ENCODE results near the gene CAMK2A. TPM values are rescaled to one million over a fixed set of nuclear protein-coding genes. Genes with fewer than 3 reads are reported as not detected.
A peak's percentile ranks its signal among the peaks of the same experiment; 100 is the strongest.

CAMK2A gene
- total RNA-seq, 1 donor from 2014 or later: 16.7 TPM

DNA sequence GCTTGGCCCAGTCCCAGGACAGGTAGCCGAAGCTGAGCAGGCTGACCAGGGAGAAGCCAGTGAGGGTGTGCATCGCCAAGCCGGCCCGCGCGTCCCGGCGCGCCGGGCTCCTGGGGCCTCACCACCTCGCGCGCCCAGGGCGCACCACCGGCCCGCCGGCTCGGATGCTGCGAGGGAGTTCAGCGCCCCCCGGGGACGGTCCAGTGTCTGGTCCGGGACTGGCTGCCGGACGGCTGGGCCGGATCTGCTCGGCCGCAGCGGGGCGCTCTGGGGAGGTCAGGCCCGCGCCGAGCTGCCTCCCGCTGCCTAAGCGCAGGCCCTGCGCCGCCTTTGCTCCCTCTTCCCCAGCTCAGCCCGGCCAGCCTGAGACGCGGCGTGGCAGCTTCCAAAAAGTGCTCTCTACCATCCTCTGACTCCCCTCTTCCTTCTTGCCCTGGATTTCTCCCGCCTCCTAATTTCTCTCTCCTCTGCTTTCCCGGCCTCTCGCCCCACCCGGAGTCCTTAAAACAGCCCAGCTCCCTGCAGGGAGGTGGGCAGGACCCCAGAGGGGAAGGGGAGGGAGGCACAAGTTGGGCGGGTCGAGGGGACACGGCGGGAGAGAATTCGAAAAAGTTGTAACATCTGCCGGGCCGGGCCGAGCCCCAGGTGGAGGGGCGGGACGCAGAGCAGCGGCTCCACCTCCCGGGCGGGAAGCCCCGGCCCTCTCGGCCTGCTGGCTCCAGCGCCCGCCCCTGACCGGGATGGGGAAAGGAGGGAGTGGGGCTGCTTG is 12.9 kb upstream of the CAMK2A start, which contains the start of gene ARSI:
Gene ARSI, minus strand, starts transcription at position 605 of the 769 bp plus-strand sequence. Its CDS starts 532 bp downstream, at position 73.
- DNase-seq (ENCODE audit: low spot score in 2 of 2) (no peak), FAIRE-seq (no peak)

DNA sequence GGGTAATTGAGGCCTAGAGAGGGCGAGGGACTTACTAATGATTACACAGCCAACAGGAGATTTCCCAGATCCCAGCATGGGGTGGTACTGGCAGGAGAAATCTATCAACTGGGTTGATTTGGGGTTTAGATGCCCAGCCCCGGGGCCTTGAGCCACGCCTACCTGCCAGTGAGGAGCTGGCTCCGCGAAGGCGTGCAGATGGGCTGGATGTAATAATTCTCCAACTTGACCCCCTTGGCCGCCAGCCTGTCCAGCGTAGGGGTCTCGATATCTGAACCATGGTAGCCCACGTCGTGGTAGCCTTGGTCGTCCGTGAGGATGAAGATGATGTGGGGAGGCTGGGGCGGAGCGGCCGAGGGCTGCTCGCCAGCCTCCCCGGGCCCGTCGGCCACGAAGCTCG is 12.3 kb upstream of the CAMK2A start:
- no peak for FAIRE-seq
- DNase-seq (ENCODE audit: low spot score in 2 of 2): no peak

DNA sequence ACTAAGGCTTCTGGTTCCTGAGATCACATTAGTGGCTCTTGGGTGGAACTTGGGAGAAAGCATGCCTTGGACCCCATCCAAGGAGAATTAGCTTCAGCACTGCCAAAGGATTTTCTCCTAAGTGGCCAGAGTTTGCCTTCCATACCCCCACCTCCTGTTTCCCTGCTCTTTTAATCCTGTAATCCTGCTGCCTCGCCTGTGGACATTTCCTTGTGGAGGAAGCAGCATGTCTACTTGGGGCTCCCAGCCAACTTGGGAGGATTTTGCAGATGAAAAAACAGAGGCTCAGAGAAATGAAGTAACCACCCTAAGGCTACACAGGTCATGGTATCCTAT is 11.6 kb upstream of the CAMK2A start:
- FAIRE-seq: no peak
- peak in 1 of 2 donors; percentile 46 for DNase-seq (ENCODE audit: low spot score in 2 of 2)

DNA sequence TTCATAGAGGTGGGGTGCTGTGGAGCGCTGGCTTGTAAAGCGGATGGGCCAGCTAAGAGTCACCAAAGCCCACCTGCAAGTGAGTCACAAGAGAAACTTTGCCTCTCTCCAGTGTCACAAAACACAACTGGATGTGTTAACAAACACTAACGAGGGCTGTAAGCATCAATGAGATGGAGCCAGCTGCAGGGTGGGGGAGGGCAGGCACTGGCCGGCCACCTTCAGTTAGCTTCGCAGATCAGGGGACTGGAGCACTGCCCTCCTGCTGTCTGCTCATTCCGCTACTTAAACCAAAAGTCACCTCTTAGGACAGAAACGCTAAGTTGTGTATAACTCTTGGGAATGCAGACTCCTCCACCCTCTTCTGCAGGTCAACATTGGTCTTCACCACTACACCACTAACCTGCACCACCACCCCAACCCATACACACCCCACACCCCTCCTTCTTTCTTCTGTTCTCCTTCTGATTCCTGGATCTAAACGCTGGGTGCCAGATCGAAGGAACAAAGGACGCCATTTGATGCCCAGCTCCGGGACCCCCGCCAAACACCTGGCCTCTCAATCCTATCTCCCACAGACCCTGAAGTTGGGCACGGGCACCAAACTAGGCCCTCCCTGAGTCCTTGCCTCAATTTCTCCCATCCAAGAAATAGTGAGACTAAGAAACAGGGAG is 11.1 kb upstream of the CAMK2A start:
- DNase-seq (ENCODE audit: low spot score in 2 of 2): no peak
- no peak for FAIRE-seq

DNA sequence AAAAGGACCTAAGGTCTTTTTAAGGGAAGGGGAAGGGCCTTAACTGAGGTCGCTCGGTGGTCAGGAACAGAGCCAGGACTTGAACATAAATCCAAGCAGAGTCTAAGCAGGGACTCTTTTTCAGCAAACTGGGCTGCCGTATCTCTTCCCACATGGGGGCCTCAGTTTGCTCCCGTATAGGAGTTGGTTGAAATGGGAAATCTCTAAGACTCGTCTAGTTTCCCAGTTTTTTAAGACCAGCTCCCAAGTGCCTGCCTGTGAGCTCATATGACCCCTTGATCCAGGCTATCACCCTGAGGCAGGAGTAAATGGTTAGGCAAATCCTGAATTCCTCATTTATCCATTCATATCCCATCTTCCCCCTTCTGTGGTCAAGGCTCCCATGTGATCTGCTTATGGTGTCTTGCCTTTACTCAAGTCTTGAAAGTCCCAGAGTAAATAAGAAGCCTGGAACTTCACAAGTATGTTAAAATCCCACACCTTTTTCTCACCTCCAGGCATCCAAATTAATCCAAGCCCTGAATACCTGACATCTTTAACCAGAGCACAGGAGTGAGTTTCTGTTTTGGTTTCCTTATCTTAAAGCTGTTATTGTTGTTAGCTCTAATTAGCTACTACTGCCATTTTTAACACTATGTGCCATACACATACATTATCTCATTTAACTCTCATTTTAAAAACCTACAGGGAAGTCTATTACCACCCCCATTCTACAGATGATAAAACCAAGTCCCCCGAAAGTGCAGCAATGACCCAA is 10.2 kb upstream of the CAMK2A start:
- DNase-seq (ENCODE audit: low spot score in 2 of 2): no peak
- FAIRE-seq: no peak

DNA sequence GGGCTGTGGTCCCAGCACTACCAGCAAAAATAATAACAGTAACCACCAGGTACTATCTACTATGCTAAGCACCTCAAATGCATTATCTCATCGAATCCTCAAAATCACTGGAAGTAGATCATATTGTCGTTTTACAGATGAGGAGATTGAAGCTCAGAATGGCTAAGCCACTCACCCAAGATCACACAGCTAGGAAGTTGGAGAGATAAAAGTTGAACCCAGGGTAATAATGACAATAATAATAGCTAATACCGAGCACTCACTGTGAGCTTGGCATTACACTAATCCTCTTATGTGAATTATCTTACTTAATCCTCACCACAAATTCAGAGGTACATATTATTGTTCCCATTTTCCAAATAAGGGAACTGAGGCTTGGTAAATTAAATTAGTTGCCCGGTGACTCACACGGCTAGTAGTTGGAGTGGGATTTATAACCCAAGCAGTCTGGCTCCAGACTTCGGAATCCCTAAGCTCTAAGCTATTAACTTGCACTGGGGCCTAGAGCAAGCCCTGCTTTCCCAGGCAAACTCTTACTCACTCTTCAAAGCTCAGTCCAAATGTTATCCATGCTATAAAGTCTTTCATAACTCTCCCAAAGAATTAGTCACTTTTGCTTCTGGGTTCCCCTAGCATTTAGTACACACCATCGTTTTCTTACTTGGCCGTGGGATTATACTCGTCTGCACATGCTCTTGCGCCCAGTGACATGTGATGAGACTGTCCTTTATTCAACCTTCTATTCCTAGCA is 9.3 kb upstream of the CAMK2A start:
- DNase-seq (ENCODE audit: low spot score in 2 of 2) (no peak), FAIRE-seq (no peak)

DNA sequence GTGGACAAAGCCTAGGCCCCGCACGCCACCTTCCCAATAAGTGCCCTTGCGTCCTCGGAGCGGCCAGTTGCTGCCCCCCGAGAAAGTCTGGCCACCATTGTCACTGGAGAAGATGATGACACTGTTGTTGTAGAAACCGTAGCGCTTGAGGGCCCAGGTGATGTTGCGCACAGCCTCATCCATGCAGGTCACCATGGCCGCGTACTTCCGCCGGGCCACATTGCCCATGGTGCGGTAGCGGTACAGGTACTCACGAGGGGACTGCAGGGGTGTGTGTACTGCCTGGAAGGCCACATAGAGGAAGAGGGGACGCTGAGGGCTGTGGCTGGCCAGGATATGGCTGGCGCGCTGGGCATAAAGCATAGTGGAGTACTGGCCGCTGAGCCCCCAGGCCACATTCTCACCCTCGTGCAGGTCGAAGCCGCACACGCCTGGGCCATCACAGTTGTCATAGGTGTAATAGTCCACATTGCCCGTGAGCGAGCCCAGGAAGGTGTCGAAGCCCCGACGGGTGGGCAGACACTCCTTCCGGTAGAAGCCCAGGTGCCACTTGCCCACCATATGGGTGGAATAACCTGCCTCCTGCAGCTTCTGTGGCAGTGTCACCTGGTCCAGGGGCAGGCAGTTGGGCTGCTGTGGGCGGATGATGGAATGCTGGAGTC is 8.5 kb upstream of the CAMK2A start:
- no peak for FAIRE-seq
- no peak for DNase-seq (ENCODE audit: low spot score in 2 of 2)

DNA sequence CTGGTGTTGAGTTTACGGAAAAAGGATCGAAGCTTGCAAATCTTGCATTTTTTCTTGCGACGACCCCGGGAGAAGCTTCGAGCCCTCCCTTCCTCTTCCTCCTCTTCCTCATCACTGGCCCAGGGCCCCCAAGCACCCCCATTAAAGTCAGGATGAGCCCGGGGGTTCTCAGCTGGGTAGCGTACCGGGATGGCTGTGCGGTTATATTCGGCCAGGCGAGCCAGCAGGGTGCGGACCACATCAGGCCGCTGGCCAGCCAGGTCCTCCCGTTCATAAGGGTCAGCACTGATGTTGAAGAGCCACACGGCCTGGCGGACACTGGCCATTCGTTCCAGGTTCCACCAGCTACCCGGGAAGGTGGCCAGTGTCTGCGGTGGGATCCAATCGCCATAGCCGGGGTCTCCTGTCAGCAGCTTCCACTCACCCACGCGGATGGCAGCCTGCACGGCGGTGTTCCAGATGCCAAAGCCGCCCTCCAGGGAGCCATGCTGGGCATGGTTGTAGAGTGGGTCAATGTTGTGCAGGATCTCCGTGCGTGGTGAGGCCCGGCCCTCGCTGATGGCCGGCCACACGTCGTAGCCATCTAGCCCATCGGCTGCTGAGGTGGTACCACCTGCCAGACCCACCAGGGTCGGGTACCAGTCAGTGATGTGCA is 7.8 kb upstream of the CAMK2A start:
- FAIRE-seq: no peak
- no peak for DNase-seq (ENCODE audit: low spot score in 2 of 2)

DNA sequence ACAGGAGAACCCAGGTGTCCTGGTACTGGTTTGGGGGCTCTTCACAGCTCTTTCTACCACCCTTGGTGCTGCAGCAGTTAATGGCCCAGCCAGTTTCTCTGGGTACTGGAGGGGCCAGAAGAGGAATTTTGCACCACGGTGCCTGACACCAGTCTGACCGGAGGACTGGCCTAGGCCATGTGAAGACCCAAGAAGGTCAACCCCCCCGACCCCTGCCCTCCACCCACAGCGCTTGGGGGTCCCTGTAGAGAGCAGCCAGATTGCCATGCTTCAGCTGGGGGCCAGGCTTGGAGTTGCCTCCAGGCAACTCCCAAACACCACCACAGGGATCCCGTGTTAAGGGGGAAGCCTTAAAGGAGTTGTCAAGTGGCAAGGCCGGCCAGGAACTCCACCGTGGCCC is 6.9 kb upstream of the CAMK2A start:
- no peak for FAIRE-seq

DNA sequence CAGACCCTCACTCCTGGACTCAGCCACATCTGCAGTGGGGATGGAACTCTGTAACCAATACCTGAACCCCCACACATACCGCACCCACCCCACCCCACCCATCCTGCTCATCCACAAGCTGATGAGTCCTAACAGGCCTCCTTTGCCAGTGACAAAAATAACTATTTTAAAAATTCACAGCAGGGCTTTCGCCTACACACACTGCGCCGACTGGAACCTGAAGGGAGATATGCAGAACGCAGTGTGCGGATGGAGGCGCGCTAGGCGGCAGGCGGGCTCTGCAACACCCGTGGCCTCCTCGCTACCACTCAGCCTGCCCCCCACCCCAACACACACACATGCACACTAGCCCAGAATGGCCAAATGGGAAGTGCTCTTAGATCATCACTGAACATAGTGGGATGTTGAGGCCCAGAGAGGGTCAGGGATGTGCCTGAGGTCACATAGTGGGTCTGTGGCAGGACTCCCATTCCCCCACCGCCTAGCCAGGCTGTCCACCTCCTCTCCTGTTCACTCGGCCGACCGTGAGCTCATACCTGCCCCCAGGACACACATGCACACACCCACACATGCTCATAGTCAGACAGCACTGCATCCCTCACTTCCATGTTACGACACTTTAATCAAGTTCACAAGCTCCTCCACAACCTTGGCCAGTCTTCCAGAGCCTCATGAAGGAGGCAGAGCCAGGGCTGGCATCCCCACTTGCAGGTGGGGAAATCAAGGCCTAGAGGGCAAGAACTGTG is 6.3 kb upstream of the CAMK2A start:
- FAIRE-seq: no peak
- DNase-seq (ENCODE audit: low spot score in 2 of 2): no peak

More for the DNA sequence above, 6.9 kb upstream of the CAMK2A start:
- DNase-seq (ENCODE audit: low spot score in 2 of 2): no peak

DNA sequence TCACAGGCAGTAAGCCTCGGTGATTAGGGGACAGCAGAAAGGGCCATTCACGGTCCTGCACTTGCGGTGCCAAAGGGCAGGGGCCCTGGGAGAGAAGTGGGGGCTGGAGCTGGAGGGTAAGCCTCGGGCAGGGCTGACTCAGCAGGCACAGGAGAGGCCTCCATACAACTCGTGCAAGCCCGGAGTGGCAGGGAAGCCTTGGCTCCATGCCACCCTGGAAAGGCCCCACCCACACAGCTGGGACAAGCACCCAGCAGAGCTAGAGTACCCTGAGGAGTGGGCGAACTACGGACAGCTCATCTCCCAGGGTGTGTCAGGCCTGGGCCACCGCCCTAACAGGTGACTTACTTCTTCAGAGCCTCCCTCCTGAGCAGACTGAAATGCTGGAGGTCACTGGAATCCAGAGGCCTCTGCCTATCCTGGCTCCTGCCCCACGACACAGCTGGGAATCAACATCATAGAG is 5.6 kb upstream of the CAMK2A start:
- peak in 1 of 2 donors; percentile 65 for DNase-seq (ENCODE audit: low spot score in 2 of 2)
- no peak for FAIRE-seq

DNA sequence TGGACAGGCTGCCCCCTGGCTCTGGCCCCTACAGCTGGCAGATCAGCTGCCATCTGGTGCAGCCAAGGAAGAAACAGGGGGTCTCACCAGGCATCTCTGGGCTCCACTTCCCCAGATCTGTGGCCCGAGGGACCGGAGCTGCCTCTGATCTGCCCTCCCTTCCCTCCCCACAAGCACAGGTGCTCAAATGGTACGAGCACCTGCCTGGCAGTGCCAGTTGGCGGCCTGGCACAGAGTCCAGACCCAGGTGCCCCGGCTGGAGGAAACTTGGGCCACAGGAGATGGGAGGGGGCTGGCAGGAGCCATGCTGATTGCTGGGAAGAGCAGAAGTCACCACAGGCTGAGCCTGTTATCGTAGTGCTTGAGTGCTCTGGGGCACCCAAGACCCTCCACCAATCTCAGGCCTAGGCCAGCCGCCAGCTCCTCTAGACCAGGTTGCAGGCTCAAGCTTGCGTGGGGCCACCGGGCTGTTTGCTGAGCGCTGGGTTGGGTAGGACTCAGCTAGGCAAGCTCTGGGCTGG is 5.0 kb upstream of the CAMK2A start:
- no peak for FAIRE-seq
- DNase-seq (ENCODE audit: low spot score in 2 of 2): no peak

DNA sequence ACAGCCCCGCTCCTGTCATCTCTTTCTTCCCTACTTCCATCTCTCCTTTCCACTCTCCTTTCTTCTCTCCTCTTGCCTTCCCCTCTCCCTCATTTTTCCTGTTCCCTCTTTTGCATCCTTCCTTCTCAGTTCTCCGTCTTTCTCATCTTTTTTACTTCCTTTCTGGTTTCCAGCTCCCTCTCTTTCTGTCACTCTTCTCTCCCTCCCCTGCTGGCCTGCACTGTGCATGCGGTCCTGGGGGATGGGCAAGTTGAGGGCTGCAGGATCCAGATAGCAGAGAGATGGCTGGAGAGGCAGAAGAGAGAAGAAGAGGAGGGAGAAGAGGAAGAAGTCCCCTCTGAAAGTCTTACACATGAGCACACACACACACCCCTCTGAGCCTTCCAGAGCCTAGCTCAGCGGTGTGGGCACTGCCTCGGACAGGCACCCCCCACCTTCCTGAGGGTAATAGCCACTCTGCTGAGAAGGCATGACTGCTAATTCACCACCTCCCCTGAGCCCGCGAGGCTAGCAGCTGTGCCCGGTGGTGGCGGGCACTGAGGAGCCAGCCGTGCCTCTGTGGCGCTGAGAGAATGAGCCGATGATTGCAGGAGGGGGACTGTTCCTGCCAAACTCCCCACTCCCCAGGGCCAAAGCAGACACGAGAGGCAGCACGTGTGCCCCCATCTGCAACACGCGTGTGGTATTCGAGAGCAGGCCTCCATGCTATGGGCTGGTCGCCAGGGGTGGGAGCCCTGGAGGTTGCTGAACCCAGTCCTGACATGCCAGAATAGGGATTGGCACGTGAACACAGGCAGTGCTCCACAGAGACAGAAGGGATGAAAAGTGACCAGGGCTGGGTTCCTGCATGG is 3.7 kb upstream of the CAMK2A start:
- FAIRE-seq: no peak
- DNase-seq (ENCODE audit: low spot score in 2 of 2): no peak

DNA sequence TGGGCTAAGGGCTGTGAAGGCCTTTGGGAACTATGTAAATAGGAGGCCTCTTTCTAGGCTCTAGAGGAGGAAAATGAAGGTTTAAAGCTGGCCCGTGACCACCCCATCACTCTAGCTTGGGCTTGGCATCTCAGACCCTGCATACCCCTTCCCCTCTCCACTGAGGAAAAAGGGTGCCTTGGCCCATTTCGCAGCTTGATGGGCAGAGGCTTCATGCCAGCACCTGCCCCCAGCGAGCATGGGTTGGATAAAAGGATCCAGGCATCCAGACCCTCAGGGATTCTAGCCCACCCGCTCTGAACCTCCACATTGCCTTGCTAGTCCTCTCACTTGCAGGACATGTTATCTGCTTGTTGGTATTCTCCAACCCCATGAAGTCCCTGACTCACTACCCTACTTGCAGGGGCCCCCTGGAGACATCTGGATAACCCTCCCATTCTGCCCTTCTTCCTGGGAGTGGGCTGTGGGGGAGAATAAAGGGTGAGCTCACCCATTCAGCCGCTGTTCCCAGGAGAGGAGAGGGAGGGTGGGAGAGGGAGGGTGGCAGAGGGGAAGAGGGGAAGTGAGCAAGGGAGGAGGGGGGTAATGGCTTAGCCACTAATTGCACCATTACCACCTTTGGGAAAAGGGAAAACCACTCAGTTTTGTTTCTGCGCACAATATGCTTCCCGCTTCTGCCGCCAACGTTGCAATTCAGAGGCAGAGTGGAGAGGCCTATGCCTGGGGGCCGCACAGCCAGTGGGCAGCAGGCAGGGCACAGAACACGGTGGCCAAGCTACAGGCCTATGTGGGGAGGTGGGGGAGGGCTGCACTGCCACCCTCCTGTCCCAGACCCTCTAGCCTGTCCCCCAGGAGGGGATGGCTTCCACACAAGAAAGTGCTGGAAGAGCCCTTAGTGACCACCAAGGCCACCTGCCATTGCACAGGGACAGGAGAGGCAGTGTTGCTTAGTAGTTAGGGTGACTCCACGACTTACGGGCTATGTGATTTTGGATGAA is 2.1 kb upstream of the CAMK2A start:
- FAIRE-seq (no peak), DNase-seq (ENCODE audit: low spot score in 2 of 2) (no peak)

DNA sequence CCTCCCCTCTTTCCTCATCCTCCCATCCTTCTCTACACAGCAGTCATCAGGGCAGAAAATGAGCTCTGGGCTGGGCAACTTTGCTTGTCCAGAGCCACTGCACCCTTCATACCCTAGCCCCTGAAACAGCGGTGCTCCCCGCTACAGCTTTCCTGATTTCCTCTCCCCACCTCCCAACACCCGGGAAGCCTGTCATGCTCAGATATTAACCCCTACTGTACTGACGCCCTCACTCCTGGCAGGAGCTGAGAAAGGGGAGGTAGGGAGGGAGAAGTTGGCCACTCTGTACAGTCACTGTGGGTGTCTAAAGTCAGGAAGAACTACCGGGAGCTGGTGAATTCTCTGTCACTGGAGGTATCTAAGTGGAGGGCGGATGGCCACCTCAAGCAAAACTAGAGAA is 782 bp downstream of the CAMK2A start:
- DNase-seq (ENCODE audit: low spot score in 2 of 2): no peak

DNA sequence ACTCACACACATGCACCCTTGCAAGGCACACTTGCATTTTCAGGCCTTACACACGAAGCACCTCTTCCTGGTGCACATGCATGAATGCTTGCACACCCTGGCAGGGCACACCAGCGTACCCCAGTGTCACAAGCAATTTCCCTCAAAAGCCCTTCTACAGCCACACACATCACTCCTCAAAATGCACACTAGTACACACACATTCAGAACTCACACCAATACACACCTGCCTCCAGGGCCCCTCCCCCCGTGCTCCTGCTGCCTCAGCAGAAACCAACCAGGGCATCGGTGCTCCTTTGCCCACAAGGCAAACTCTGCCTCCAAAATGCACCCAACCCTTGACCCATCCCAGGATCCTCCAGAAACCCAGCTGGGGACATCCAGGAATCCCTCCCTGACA is 1.2 kb downstream of the CAMK2A start:
- FAIRE-seq: no peak

More for the DNA sequence above, 782 bp downstream of the CAMK2A start:
- FAIRE-seq: no peak

More for the DNA sequence above, 1.2 kb downstream of the CAMK2A start:
- DNase-seq (ENCODE audit: low spot score in 2 of 2): no peak
